Cardiac septum (tissue), 1 donor: ENCODE results near the gene SUV39H1. TPM values are rescaled to one million over a fixed set of nuclear protein-coding genes. Genes with fewer than 3 reads are reported as not detected.
"Not testable (repeated sequence)": the region's sequence is repeated elsewhere in the genome, so short reads cannot be mapped to it uniquely, and the experiment has no call there.

ENCODE experiments used
- DNase-seq: peaks from one replicate; pipeline ENCODE4 v3.0.0-alpha.2; 2020; ENCODE audit warnings: low spot score
- intact Hi-C: fragments of 100-400 bp; cut with DNase I; formaldehyde crosslinking; loops from one replicate; pipeline ENCODE4 v1.14.0; 2022
- long read RNA-seq: library from polyadenylated mRNA; unstranded; transcript quantifications from one replicate; pipeline ENCODE4 v2.0.0, GENCODE V29; 2021
- total RNA-seq: library from RNA; stranded (reverse); fragmentation: NEBNext Ultra II Directional; extraction: Animal tissue kit (Norgen Biotek cat#: 25700); gene quantifications from one replicate; pipeline ENCODE4 v1.2.1, GENCODE V29; 2021
- donor health status: DM: no; HTN: no; CAD: no.

The SUV39H1 gene
- 2.5 TPM for total RNA-seq
- long read RNA-seq, partial matches to known transcripts = 0 of 4 reads
- long read RNA-seq, other reads (novel, unspliced or antisense) = 1 of 4 reads

GRCh38 chrX:48696301-48696908, at the start of gene SUV39H1:
Gene SUV39H1 (plus strand): TSS chrX:48696734. CDS start chrX:48696785, 51 bp downstream.
- intact Hi-C loops = loop anchor here (2.0 to 10.0 kb wide), 2 partner anchors 40 to 108 kb away; partner anchors contain the start of gene HDAC6
- peak; percentile 94 for DNase-seq

- intact Hi-C loops = loop anchor here (10.0 kb wide), 2 partner anchors 266 to 296 kb away; partner anchors contain the start of genes PIM2 and SLC35A2
- DNase-seq = no peak
These were observed 48.2 kb upstream of the SUV39H1 start for GRCh38 chrX:48648336-48648751.

- intact Hi-C loops = loop anchor here (10.0 kb wide), 2 partner anchors 266 to 296 kb away; partner anchors contain the start of genes PIM2 and SLC35A2
- DNase-seq = no peak
These were observed 47.4 kb upstream of the SUV39H1 start for GRCh38 chrX:48649102-48649501.

GRCh38 chrX:48652055-48652579, 44.4 kb upstream of the SUV39H1 start:
- intact Hi-C loops, DNase-seq: not testable (repeated sequence)

- intact Hi-C loops, DNase-seq: not testable (repeated sequence)
These were observed 41.8 kb upstream of the SUV39H1 start for GRCh38 chrX:48654746-48655145.

- DNase-seq, intact Hi-C loops: not testable (repeated sequence)
These were observed 36.8 kb upstream of the SUV39H1 start for GRCh38 chrX:48659686-48660085.

- DNase-seq = no peak
- intact Hi-C loops = no loop called here
These were observed 33.3 kb upstream of the SUV39H1 start for GRCh38 chrX:48663241-48663640.

- DNase-seq = no peak
- intact Hi-C loops = no loop called here
These were observed 32.4 kb upstream of the SUV39H1 start for GRCh38 chrX:48664156-48664555.

- DNase-seq = no peak
These were observed 30.5 kb upstream of the SUV39H1 start for GRCh38 chrX:48665991-48666390.

GRCh38 chrX:48666649-48667048, 29.9 kb upstream of the SUV39H1 start:
- DNase-seq = no peak

More at GRCh38 chrX:48665991-48666390, 30.5 kb upstream of the SUV39H1 start:
- intact Hi-C loops = no loop called here

GRCh38 chrX:48667509-48667908, 29.0 kb upstream of the SUV39H1 start:
- intact Hi-C loops = no loop called here
- DNase-seq = no peak

More at GRCh38 chrX:48666649-48667048, 29.9 kb upstream of the SUV39H1 start:
- intact Hi-C loops = no loop called here

- intact Hi-C loops, DNase-seq: not testable (repeated sequence)
These were observed 28.3 kb upstream of the SUV39H1 start for GRCh38 chrX:48668187-48668586.

GRCh38 chrX:48676106-48676892, 20.2 kb upstream of the SUV39H1 start:
- intact Hi-C loops = no loop called here
- peak; percentile 94 for DNase-seq

GRCh38 chrX:48676893-48677270, 19.7 kb upstream of the SUV39H1 start:
- DNase-seq = no peak
- intact Hi-C loops = no loop called here

GRCh38 chrX:48677516-48677915, 19.0 kb upstream of the SUV39H1 start:
- DNase-seq = no peak
- intact Hi-C loops = no loop called here

- DNase-seq, intact Hi-C loops: not testable (repeated sequence)
These were observed 16.1 kb upstream of the SUV39H1 start for GRCh38 chrX:48680467-48680866.

- not testable (repeated sequence) for DNase-seq
These were observed 15.6 kb upstream of the SUV39H1 start for GRCh38 chrX:48680925-48681324.

GRCh38 chrX:48681539-48682183, 14.9 kb upstream of the SUV39H1 start:
- DNase-seq = peak; percentile 53
- intact Hi-C loops = no loop called here

More at GRCh38 chrX:48680925-48681324, 15.6 kb upstream of the SUV39H1 start:
- intact Hi-C loops = not testable (repeated sequence)

- intact Hi-C loops = not testable (repeated sequence)
- DNase-seq = peak; percentile 75
These were observed 13.7 kb upstream of the SUV39H1 start for GRCh38 chrX:48682795-48683194.
